GM21717 (cell line): Measurements from ENCODE around the gene PLXNA3.

ENCODE experiments used
- ATAC-seq: cut with Tn5 transposase; IDR thresholded peaks from one replicate; pipeline ENCODE4 v1.9.1; 2021; ENCODE audit warnings: mild to moderate bottlenecking, moderate library complexity; ENCODE audit not compliant: unreplicated experiment

Gene PLXNA3

DNA sequence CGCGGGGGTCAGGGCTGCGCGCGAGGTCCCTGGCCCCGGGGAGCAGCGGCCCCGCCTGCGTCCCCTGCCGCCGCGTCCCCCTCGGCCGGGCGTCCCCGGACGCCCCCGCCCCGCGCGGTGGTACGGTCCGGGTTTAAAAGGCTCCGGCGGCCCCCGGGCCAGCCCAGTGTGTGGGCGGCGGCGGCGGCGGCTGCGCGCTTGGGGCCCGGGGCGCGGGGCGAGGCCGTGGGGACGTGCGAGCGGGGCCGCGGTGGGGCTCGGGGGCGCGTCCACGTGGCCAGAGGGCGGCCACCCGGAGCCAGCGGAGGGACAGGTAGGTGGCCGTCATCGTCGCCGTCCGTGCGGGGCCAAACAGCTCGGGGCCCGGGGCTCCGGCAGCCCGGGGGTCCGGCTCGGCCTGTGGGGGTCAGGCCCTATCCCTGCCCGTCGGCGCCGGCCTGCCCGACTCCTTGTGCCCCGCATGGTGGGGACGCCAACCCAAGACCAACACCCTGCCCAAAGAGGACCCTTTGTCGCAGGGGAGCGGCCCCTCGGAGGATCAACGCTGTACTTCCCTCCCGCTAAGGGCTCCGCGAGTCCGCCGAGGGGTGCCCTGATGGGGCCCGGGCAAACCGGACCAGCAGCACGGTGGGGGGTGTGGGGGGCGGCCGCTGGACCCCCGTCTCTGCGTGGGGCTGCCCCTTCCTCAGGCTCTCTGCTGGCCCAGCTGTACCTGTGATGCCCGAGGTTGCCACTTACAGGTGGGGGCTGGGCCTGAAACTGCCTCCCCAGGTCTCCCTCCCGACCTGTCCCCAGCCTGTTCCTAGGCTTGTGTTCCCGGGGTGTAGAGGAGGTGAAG is at the start of gene PLXNA3:
TSS of gene PLXNA3 (plus strand) at position 166 of the 838 bp plus-strand sequence. CDS start 1,903 bp downstream, outside the sequence.
- ATAC-seq, result peak; percentile 57

GRCh38 chrX:154408659-154409221 is 49.3 kb upstream of the PLXNA3 start:
- ATAC-seq, result no peak

DNA sequence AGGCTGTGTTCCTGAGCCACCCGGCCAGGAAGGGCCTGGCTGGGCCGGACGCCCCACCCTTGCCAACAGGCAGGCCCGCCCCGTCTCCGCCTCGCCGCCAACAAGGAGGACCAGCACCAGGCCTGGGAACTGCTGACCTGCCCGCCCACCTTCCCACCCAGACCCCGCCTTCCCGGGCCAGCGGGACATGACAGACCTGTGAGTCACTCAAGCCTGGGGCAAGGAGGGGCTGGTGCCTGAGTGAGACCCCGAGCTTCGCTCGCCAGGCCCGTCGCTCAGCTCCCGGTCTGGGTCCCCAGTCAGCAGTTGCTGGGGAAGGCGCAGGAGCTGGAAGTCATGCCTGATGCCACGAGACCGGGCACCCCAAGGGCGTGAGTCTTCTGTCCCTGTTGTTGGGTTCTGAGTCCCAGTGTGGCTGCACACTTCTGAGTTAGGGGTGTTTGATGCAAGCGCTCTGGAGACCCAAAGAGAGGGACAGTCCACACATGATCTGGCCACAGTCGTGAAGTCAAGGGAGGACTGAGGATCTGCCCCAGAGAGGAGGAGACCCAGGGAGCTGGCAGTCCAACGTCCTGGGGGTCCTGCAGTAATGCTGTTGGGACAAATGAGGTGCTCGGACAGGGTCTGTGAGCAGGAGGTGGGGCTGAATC is 48.7 kb upstream of the PLXNA3 start, which contains the start of gene DNASE1L1:
TSS of gene DNASE1L1 (minus strand) at position 33 of the 650 bp plus-strand sequence. CDS start 3,686 bp downstream, outside the sequence.
- ATAC-seq, result no peak

DNA sequence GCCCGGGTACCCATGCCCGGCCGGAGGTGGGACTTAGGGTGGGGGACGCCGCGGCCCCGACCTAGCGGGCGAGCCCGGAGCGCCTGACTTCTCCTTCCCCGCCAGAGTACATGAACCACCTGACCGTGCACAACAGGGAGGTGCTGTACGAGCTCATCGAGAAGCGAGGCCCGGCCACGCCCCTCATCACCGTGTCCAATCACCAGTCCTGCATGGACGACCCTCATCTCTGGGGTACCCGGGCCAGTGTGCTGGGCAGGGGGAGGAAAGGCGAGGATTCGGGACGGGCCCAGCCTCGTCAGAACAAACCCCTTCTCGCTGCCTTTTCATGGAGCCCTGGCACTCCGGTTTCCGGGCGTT is 46.1 kb upstream of the PLXNA3 start:
- peak; percentile 57 for ATAC-seq

DNA sequence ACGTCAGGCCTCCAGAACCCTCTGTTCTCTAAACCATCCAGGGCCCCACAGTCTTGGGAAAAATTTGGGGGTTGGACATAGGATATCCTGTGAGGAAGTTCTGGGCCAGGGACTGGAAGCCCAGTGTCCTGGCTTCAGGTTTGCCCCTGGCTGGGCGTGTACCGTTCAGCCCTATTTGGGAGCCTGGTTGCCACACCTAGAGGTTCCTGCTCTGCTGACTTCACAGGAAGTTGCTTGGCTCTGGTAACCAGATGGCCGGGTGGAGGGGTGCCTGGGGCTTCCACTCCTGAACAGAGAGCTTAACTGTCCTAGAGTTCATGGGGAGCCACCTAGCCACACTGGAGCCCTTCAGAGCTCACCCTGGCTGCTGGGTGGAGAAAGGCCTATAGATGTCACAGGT is 45.6 kb upstream of the PLXNA3 start:
- no peak for ATAC-seq

DNA sequence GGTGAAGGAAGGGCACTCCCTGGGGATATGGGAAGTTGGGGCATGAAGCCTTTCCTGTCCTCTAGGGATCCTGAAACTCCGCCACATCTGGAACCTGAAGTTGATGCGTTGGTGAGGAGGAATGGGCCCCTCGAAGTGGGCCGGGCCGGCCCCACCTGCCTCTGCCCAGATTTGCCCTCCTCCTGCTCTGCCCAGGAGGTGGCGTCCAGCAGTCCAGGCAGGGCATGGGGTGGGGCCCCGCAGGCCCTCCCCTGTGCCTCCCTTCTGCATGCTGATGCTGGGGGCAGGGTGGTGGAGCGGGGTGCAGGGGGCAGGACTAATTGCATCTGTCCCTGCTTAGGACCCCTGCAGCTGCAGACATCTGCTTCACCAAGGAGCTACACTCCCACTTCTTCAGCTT is 44.9 kb upstream of the PLXNA3 start:
- ATAC-seq, result no peak

- no peak for ATAC-seq
These were observed 40.9 kb upstream of the PLXNA3 start for GRCh38 chrX:154417157-154417556.

- ATAC-seq, result no peak
These were observed 38.9 kb upstream of the PLXNA3 start for GRCh38 chrX:154419189-154419588.

DNA sequence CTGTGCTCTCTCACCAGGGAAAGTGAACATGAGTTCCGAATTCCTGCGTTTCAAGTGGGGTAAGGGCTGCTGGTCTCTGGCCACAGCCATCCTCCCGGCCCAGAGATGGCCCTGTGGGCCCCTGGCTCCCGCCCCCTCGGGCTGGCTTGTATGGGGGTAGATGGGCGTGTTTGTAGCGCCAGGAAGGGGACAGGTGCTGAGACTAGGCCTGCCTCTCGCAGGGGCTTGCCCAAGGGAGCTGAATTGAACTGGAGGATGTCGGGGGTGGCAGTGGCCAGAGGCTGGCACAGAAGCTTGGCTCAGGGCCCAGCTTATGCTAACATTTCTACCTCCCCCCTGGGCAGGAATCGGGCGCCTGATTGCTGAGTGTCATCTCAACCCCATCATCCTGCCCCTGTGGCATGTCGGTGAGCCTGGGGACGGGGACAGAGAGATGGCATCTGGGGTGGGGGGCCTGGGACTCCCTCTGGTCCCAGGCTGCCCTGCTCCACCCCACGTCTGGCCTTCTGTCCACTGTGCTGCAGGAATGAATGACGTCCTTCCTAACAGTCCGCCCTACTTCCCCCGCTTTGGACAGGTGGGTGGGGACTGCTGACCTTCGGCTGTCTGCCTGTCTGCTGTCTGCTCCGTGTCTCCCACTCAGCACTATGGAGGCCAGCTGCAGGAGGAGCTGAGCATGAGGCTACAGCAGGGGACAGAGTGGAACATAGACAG is 38.2 kb upstream of the PLXNA3 start:
- no peak for ATAC-seq

- no peak for ATAC-seq
These were observed 37.7 kb upstream of the PLXNA3 start for GRCh38 chrX:154420402-154420756.

DNA sequence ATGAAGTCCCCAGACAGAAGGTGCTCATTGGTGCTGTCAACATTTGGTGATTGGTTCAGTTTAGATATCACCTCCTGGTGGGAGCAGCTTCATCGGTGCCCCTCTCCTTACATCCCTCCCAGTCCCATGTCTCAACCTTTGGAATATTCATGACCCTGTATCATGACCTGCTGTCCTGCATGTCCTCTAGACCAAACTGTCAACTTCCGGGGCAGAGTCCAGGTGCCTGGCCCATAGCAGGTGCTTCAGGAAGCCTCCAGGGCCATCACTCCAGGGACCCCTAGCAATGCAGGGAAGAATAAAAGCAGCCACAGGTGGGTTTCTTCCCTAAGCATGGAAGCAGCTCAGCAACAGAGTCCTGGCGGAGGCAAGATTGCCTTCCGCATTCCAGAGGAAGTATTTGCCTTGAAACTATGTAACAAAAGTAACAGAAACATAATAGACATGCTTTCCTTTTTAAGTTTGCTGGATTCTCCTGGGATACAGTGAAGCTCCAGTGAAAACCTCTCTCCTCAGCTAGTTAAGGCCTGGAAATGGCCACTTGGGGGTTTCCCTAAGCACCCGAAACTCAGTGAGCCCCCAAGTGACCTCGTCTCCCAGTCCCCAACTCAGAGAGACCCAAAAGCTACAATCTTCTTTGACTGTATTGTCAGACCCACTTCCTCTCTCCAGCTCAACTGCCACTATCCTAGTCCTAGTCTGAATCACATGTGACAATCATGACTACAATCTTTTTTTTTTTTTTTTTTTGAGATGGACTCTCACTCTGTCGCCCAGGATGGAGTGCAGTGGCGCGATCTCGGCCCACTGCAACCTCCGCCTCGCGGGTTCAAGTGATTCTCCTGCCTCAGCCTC is 30.9 kb upstream of the PLXNA3 start:
- ATAC-seq, result no peak

DNA sequence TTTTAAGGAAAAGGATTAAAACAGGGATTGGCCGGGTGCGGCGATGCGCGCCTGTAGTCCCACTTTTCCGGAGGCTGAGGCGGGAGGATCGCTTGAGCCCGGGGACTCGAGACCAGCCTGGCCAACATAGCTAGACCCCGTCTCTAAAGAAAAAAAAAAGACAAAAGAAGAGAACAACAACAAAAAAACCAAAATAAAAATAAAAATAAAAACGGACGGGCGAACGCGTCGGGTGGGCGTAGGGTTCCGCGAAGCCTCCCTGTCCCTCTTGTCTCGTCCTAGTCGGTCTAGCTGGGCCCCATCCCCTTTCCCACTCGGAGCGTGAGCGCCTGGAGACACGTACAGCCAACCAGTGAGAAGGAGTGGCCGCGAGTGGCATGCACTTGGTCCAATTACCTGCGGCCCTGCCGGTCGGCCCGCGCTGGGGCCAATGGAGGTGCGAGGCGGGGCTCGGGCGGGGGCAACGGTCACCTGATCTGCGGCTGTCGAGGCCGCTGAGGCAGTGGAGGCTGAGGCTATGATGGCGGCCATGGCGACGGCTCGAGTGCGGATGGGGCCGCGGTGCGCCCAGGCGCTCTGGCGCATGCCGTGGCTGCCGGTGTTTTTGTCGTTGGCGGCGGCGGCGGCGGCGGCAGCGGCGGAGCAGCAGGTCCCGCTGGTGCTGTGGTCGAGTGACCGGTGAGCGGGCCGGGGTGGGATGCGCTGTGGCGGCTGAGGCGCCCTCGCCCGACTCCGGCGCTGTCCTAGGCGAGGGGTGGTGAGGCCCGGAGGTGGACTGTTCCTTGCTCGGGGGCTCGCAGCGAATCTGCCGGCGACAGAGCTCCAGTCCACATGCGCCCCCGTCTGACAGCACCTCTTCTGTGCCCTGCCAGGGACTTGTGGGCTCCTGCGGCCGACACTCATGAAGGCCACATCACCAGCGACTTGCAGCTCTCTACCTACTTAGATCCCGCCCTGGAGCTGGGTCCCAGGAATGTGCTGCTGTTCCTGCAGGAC is 29.6 kb upstream of the PLXNA3 start, which contains the start of gene ATP6AP1:
TSS of gene ATP6AP1 (plus strand) at position 502 of the 996 bp plus-strand sequence. CDS start at position 518, 16 bp downstream.
- ATAC-seq, result peak; percentile 92

- ATAC-seq, result no peak
These were observed 28.4 kb upstream of the PLXNA3 start for GRCh38 chrX:154429711-154430110.

DNA sequence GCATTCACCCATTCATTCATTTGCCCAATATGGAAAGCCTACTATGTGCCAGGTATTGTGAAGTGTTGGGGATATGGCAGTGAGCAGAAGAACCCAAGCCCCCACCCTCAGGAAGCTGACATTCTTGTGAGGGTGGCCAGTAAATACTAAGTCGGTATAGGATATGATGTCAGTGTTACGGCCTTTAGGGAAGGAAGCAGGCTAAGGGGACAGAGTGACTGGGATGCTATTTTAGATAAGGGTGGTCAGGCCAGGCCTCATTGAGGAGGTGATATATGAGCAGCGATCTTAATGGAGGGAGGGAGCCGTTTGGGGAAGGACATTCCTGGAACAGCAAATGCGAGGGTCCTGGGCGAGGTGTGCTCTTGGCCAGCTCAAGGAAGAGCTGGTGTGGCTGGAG is 27.6 kb upstream of the PLXNA3 start:
- ATAC-seq, result no peak

GRCh38 chrX:154430916-154431315 is 27.2 kb upstream of the PLXNA3 start:
- no peak for ATAC-seq

DNA sequence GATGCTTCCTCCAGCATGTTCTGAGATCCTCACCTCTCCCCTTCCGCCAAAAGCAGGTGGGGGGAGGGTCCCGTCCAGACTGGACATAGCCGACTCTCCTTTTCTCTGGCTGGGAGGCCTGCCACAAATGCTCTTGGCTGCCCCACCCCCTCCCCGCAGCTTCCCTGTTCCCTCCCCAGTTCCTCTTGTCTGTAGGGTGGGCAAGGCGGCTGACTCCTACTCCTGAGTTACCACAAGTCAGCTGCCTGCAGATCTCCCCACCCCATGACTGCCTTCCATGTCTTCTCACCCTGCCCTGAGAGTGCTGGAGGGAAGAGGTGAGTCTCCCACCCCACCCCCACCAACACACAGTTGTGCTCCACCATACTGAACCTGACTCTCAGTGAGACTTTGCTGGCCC is 26.7 kb upstream of the PLXNA3 start:
- no peak for ATAC-seq

DNA sequence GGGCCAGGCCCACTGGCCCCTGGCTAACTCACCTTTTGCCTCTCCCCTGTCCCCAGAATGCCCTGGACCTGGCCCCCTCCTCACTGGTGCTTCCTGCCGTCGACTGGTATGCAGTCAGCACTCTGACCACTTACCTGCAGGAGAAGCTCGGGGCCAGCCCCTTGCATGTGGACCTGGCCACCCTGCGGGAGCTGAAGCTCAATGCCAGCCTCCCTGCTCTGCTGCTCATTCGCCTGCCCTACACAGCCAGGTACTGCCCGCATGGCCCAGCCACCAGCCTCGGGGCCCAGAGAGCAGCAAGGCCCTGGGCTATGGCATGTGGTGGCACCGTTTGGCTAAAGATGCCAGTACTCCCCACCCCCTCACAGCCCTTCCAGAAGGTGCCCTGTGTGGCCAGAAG is 25.9 kb upstream of the PLXNA3 start:
- no peak for ATAC-seq

DNA sequence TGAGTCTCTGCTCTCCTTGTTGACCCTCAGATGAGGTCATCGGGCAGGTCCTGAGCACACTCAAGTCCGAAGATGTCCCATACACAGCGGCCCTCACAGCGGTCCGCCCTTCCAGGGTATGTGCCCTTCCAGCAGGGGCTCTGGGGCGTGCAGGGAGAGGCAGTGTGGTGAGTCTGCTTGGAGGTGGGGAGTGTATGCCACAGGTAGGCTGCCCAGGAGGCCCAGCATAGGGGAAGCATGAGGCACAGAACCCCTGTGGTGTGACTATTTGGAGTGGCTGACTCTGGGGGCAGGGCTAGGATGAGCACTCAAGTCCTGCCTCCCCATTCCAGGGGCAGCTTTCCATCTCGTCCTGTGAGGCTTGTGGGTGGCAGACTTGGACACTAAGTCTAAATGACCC is 24.5 kb upstream of the PLXNA3 start:
- ATAC-seq, result no peak
